HG03571 (cell line): Measurements from ENCODE around the gene GALNTL6.
"Not testable (repeated sequence)": the region's sequence is repeated elsewhere in the genome, so short reads cannot be mapped to it uniquely, and the experiment has no call there.

Experiments
- ATAC-seq: cut with Tn5 transposase; IDR thresholded peaks from one replicate; pipeline ENCODE4 v1.9.1; 2021; ENCODE audit not compliant: unreplicated experiment

GALNTL6 gene

DNA sequence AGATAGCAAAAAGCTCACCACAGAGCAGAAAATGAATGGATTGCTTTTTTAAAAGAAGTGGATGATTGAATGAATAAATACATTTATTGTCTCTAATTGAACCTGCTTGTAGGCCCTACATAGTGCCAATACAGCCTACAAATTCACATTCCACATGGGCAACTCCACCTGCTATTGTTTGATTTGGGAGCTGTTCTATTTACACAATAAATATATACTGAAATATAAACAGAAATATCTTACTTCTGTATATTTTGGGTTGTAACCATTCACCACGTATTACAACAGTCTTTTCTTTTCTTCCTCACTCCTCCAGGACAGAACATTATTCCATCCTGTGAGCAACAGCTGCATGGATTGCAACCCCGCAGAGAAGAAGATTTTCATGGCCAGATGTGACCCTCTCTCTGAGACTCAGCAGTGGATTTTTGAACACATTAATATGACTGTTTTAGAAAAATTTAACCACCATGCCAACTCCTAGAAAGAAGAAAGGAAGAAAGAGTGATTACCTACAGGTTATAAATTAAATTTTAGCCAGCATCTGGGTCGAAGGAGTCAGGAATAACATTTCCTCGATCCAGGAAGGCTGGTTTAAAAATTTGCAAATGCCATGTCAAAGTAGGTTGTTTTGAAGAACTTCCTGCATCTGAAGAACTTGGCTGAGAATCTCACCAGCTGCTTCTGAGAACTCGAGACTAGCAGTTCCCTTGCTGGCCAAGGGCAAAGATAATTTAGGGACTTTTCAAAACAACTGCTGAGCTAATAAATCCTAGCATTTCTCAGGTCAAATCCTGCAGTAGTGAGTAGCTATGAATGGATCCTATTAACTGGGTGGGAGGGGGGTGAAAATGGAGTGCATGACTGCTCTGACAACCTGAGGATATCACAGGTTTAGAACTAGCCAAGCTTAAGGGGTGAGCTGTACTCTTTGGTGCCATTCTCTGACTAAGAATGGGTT is 1226.7 kb downstream of the GALNTL6 start:
- ATAC-seq: no peak

DNA sequence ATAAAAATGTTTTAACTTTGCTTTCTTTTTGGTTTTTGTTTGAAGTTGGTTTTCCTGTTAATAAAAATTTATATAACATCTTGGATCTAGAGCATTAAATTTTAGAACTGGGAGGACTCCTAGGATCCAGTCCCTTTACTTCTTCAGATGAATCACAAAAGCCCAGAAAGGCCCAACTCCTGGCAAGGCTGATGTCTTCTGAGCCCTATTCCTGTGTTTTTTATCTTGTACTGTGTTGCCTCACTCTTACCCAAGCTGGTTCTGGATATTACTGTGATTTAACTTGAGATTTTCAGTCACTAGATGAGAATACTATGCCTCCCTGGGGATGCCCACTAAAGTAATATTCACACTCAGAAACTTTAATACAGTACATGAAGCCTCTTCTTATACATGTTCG is 1228.3 kb downstream of the GALNTL6 start:
- ATAC-seq: no peak

GRCh38 chr4:173042139-173042538 is 1228.9 kb downstream of the GALNTL6 start:
- not testable (repeated sequence) for ATAC-seq

GRCh38 chr4:173044340-173044739 is 1231.1 kb downstream of the GALNTL6 start:
- ATAC-seq: no peak

DNA sequence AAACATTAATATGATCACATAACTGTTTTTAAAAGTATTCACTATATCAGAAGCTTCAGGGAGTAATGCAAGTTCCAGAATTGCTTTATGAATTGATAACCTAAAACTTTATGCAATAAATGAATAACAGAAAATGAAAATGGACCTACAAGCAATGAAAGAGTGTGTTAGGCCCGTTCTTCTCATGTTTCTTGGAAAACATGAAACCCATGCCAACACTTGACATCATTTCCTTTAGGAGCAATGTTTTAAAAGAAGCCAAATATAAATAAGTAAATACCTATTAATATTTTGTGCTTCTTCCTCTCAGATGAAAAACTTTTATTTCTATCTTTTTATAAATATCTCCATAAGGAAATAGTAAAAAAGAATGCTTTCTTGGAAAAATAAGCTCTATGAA is 1232.4 kb downstream of the GALNTL6 start:
- no peak for ATAC-seq

DNA sequence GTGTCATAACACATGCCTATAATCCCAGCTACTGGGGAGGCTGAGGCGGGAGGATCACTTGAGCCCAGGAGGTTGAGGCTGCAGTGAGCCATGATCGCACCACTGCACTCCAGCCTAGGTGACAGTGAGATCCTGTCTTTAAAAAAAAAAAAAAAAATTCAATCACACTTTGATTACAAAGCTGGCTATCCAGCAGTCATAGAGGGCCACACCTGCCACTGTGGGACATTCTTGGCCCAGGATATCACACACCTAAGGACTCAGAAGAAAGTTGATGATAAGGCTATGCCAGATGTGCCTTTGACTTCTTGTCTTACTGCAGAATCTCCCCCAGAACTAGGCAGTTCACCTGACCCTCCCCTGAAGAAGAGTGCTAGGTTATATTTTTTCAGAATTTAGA is 1232.9 kb downstream of the GALNTL6 start:
- ATAC-seq: no peak

- ATAC-seq: no peak
These were observed 1233.6 kb downstream of the GALNTL6 start for GRCh38 chr4:173046818-173047217.

DNA sequence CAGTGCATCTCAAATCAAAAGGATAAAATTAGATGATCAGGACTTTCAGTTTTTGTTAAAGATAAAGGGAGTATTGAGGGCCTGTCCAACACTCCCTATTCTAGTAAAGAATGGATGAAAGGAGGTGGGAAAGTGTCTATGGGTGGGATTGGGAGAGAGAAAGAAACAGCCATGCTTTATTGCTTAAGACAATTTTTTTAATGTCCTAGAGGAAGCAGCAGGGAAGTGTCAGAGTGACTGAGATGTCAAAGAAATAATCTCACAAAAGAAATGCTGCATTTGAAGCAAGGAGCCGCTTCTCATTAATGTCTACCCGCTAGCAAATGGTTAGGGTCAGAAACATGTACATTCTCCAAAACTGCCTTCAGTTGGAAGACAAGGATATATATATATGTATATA is 1238.0 kb downstream of the GALNTL6 start:
- no peak for ATAC-seq

- ATAC-seq: no peak
These were observed 1238.5 kb downstream of the GALNTL6 start for GRCh38 chr4:173051716-173052115.

DNA sequence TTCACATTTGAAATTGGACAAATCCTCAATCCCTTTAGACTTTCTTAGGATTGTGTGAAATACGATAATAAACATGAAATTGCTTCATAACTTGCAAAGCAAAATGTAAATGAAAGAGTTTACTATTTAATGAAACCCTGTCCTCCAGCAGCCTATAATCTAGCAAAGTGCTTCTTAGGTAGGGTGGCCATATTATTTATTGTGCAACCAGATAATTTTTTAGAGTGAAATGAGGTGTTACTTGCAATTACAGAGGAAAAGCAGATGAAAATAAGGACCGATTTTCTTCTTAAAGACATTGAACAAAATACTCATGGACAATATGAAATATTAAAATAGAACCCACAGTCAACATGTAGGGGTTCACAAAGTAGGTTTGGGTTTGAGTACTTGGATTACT is 1239.2 kb downstream of the GALNTL6 start:
- ATAC-seq: no peak

DNA sequence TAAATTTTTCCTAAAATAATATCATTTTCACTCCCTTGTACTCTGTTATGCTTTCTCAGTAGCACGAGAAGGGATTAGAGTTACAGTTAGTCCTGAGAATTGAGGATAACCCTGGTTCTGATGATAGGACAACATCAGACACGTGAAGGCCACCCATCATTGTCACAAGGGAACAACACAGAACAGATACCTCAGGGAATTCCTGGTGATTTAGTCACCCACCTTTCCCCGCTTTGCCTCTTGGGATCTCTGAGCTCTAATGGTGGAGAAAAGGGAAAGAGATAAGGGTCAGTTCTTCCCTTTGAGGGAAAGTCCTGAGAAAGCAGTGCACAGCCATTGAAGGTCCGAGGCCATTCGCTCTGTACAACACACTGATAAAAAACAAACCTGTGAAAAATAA is 1243.1 kb downstream of the GALNTL6 start:
- no peak for ATAC-seq

DNA sequence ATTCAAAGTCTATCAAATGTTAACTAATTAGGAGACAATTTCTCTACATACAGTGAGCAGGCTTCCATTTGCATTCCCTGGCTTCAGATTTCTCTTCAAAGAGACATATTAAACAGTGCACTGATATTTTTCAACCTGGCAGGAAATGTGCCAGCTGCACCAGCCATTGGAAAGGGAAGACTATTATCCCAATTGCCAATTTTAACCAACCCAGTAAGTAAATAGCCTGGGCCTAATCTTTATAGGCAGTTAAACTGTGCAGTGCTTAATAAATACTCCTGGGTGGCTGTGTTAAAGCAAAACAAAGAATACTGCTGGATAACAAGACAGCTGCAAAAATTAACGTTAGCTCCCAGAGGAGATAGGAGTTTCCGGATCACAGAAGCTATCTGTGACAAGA is 1243.5 kb downstream of the GALNTL6 start:
- ATAC-seq: no peak

DNA sequence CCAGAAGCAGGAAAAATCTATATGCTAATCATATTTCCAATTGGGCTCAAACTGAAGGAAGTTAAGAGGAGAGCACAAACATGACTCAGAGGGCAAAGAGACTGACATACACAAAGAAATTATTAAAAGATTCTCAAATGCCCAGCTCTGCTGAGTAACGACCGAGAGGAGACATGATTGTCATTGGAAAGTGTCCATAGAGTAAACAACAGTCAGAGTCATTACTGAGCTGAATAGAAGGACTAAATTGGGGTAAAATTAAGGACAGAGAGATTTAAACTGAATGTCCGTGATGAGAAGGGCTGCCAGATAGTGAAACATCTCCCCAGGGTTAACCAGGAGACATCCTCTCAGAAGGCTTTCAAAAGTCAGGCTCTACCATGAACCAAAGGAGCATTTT is 1244.2 kb downstream of the GALNTL6 start:
- no peak for ATAC-seq

- no peak for ATAC-seq
These were observed 1244.7 kb downstream of the GALNTL6 start for GRCh38 chr4:173057901-173058300.

DNA sequence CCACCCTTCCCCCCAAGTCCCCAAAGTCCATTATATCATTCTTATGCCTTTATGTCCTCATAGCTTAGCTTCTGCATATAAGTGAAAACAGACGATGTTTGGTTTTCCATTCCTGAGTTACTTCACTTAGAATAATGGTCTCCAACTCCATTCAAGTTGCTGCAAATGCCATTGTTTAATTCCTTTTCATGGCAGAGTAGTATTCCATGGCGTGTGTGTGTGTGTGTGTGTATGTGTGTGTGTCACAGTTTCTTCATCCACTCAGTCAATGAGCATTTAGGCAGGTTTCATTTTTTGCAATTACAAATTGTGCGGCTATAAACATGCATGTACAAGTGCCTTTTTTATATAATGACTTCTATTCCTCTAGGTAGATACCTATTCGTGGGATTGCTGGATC is 1248.0 kb downstream of the GALNTL6 start:
- ATAC-seq: no peak

- ATAC-seq: no peak
These were observed 1260.8 kb downstream of the GALNTL6 start for GRCh38 chr4:173073939-173074500.

- no peak for ATAC-seq
These were observed 1261.3 kb downstream of the GALNTL6 start for GRCh38 chr4:173074501-173074946.

- no peak for ATAC-seq
These were observed 1263.9 kb downstream of the GALNTL6 start for GRCh38 chr4:173076903-173077634.

GRCh38 chr4:173088144-173088543 is 1274.9 kb downstream of the GALNTL6 start:
- ATAC-seq: no peak
